ENCODE data around the gene TPR. TPM values are rescaled to one million over a fixed set of nuclear protein-coding genes. Genes with fewer than 3 reads are reported as not detected.

Gene TPR
- polyA plus RNA-seq, 2 of the 4 experiments (the other 2 are of a cell fraction): 49.0 to 93.2 TPM

GRCh38 chr1:186375152-186375928 is at the start of gene TPR, which contains the start of gene ODR4 (continued):
- TF ChIP-seq MAZ (IDR thresholded peaks at IDR 0.05; ENCODE audit: borderline replicate concordance, low read depth, low read length) (peak; percentile 35; the same call in 1 of the 2 replicates), KDM1A (IDR thresholded peaks at IDR 0.05; ENCODE audit: low read depth) (no peak), TP53 (CRISPR knock-in tag; IDR thresholded peaks at IDR 0.05) (no peak), ZNF302 (CRISPR knock-in tag; IDR thresholded peaks at IDR 0.05) (no peak), ZC3H11A (IDR thresholded peaks at IDR 0.05) (no peak), MYC (IDR thresholded peaks at IDR 0.05; ENCODE audit: borderline replicate concordance, low read length) (peak; percentile 72), NPAS2 (CRISPR knock-in tag; IDR thresholded peaks at IDR 0.05; ENCODE audit: borderline replicate concordance) (no peak), CBX8 (IDR thresholded peaks at IDR 0.05) (no peak), NFE2L2 (conservative IDR thresholded peaks at IDR 0.05; ENCODE audit: low read length) (no peak), RARB (CRISPR knock-in tag; IDR thresholded peaks at IDR 0.05) (no peak), ELK1 (IDR thresholded peaks at IDR 0.05; ENCODE audit: low read depth, low read length) (no peak), HES2 (IDR thresholded peaks at IDR 0.05) (no peak), FOXS1 (CRISPR knock-in tag; IDR thresholded peaks at IDR 0.05) (no peak), RNF2 (IDR thresholded peaks at IDR 0.05; ENCODE audit: borderline replicate concordance, low read depth) (no peak), TFCP2L1 (CRISPR knock-in tag; IDR thresholded peaks at IDR 0.05) (no peak), BHLHE40 (IDR thresholded peaks at IDR 0.05; ENCODE audit: low read depth, low read length) (no peak), BCL3 (IDR thresholded peaks at IDR 0.05) (peak; percentile 70; the same call in 2 of the 3 replicates), ZFP36 (IDR thresholded peaks at IDR 0.05; ENCODE audit: borderline replicate concordance, partially characterized antibody) (no peak), MAFK (IDR thresholded peaks at IDR 0.05; ENCODE audit: partially characterized antibody) (no peak), POLR2AphosphoS2 (conservative IDR thresholded peaks at IDR 0.05; ENCODE audit: low read length) (no peak), CHD4 (IDR thresholded peaks at IDR 0.05; ENCODE audit: borderline replicate concordance) (no peak), EHF (CRISPR knock-in tag; IDR thresholded peaks at IDR 0.05) (no peak), HDAC2 (IDR thresholded peaks at IDR 0.05) (no peak), JUN (IDR thresholded peaks at IDR 0.05) (peak; percentile 72 to 89; a peak in 4 of 5 replicates), HOXA7 (CRISPR knock-in tag; IDR thresholded peaks at IDR 0.05) (no peak), RCOR1 (IDR thresholded peaks at IDR 0.05; ENCODE audit: low read depth, low read length) (no peak), PBX3 (IDR thresholded peaks at IDR 0.05) (no peak), SREBF2 (IDR thresholded peaks at IDR 0.05) (no peak), POLR2A (IDR thresholded peaks at IDR 0.05; ENCODE audit: low read length) (peak; percentile 87)

Measured in A549 (cell line).